MM.1S (cell line): ENCODE measurements around the gene GTF2F2.

Source experiments
- DNase-seq: peaks from one replicate; pipeline ENCODE4 v3.0.0-alpha.2; 2015
- H2AFZ ChIP-seq: fragments of 300-600 bp; sonication (generic); 2 replicates; pipeline ENCODE4 v1.6.0; 2016; ENCODE audit warnings: antibody characterized with exemption, low read length
- H3F3A ChIP-seq: fragments of 300-600 bp; sonication (generic); 2 replicates; pipeline ENCODE4 v1.6.1; 2016; ENCODE audit warnings: mild to moderate bottlenecking, antibody characterized with exemption, low read length, moderate library complexity, mixed read lengths; ENCODE audit not compliant: insufficient read depth
- H3K27ac ChIP-seq: fragments of 300-600 bp; sonication (generic); 2 replicates; pipeline ENCODE4 v1.5.1; 2016; ENCODE audit warnings: mild to moderate bottlenecking, low read length
- H3K27me3 ChIP-seq: fragments of 300-600 bp; sonication (generic); replicated peaks from 2 replicates; pipeline ENCODE4 v1.6.0; 2016; ENCODE audit warnings: low read length; ENCODE audit not compliant: insufficient read depth
- H3K36me3 ChIP-seq: fragments of 300-600 bp; sonication (generic); replicated peaks from 2 replicates; pipeline ENCODE4 v1.6.1; 2016; ENCODE audit warnings: mild to moderate bottlenecking, low read length, mixed read lengths; ENCODE audit not compliant: insufficient read depth
- H3K4me1 ChIP-seq: fragments of 300-600 bp; sonication (generic); 2 replicates; pipeline ENCODE4 v1.6.1; 2016; ENCODE audit warnings: low read length, mixed read lengths
- H3K4me2 ChIP-seq: fragments of 300-600 bp; sonication (generic); 2 replicates; pipeline ENCODE4 v1.6.0; 2016; ENCODE audit warnings: low read depth, low read length
- H3K4me3 ChIP-seq: fragments of 300-600 bp; sonication (generic); 2 replicates; pipeline ENCODE4 v1.5.1; 2016; ENCODE audit warnings: low read length, mixed read lengths
- H3K79me2 ChIP-seq: fragments of 300-600 bp; sonication (generic); 2 replicates; pipeline ENCODE4 v1.6.1; 2016; ENCODE audit warnings: mixed run types, low read length, mixed read lengths
- H3K9ac ChIP-seq: fragments of 300-600 bp; sonication (generic); 2 replicates; pipeline ENCODE4 v1.6.1; 2016; ENCODE audit warnings: low read length, mixed read lengths
- H3K9me2 ChIP-seq: fragments of 300-600 bp; sonication (generic); replicated peaks from 2 replicates; pipeline ENCODE4 v1.6.1; 2016; ENCODE audit warnings: mild to moderate bottlenecking, low read length, mixed read lengths; ENCODE audit not compliant: insufficient read depth
- H3K9me3 ChIP-seq: fragments of 300-600 bp; sonication (generic); replicated peaks from 2 replicates; pipeline ENCODE4 v1.6.1; 2016; ENCODE audit warnings: mild to moderate bottlenecking, low read length, mixed read lengths; ENCODE audit not compliant: insufficient read depth
- H4K20me1 ChIP-seq: fragments of 300-600 bp; sonication (generic); 2 replicates; pipeline ENCODE4 v1.6.1; 2016; ENCODE audit warnings: mild to moderate bottlenecking, low read length, moderate library complexity, mixed read lengths; ENCODE audit not compliant: insufficient read depth
- EZH2 ChIP-seq: fragments of 300-600 bp; sonication (generic); optimal IDR thresholded peaks from 2 replicates; pipeline ENCODE3; 2017; ENCODE audit warnings: low read depth, mild to moderate bottlenecking, antibody characterized with exemption, low read length, mixed read lengths
- EZH2phosphoT487 ChIP-seq: fragments of 300-600 bp; sonication (generic); IDR thresholded peaks from 2 replicates; pipeline ENCODE4 v1.6.1; 2018; ENCODE audit warnings: antibody characterized with exemption, low read length
- TF ChIP-seq, protein P1 (sequence below): fragments of 300-600 bp; sonication (generic); IDR thresholded peaks from 2 replicates; pipeline ENCODE4 v1.5.1; 2016; ENCODE audit warnings: antibody characterized with exemption, low read length, mixed read lengths

Gene GTF2F2

DNA sequence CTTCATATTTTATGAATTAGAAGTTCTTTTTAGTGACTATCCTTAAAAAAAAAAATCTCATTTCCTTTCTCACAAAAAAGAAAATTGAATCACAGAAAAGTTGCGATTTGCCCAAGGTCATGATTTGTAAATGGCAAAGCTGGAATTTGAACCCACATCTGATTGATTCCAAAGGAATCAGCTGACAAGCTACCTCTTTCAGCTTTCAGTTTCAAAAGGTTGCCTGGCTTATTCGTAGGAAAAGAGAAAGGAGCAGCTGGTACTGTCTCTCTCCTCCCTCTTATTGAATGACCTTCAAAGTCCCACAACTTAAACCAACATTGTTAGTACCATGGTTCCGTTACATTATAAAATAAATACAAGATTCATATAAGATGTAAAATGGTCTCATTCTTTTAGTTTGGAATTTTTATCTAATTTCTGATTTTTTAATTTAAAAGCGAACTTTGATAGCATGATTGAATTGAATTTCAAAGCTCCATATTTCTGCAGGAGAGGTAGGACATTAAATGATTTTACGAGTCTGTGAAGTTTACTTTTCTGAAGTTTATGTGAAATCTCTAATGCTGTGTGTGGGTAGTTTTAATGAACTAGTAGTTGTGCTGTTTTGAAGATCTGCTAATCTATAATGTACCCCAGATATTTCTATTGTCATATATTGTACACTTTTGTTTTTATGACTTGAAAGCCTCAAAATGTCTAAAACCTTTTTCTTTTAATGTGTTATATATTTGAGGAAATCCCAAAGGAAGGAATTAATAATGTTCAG is 99.0 kb downstream of the GTF2F2 start:
- no peak overlapping the region for H3K4me2 ChIP-seq
- H3F3A ChIP-seq: no peaks in the 10 kb centered on the region
- no peaks in the 10 kb centered on the region for H3K36me3 ChIP-seq
- no peak for DNase-seq
- no peaks in the 10 kb centered on the region for H3K9me2 ChIP-seq
- H3K27ac ChIP-seq: no peak overlapping the region
- H3K9me3 ChIP-seq: no peaks in the 10 kb centered on the region
- no peaks in the 10 kb centered on the region for H3K27me3 ChIP-seq
- no peaks in the 10 kb centered on the region for H3K79me2 ChIP-seq
- no peak overlapping the region for H2AFZ ChIP-seq
- 0 out of 2 replicates have a peak, but pooled peaks cover 5% of the 10 kb centered on the region for H3K4me1 ChIP-seq
- TF ChIP-seq EZH2 (no peak), EZH2phosphoT487 (no peak)
- TF ChIP-seq, protein P1, sequence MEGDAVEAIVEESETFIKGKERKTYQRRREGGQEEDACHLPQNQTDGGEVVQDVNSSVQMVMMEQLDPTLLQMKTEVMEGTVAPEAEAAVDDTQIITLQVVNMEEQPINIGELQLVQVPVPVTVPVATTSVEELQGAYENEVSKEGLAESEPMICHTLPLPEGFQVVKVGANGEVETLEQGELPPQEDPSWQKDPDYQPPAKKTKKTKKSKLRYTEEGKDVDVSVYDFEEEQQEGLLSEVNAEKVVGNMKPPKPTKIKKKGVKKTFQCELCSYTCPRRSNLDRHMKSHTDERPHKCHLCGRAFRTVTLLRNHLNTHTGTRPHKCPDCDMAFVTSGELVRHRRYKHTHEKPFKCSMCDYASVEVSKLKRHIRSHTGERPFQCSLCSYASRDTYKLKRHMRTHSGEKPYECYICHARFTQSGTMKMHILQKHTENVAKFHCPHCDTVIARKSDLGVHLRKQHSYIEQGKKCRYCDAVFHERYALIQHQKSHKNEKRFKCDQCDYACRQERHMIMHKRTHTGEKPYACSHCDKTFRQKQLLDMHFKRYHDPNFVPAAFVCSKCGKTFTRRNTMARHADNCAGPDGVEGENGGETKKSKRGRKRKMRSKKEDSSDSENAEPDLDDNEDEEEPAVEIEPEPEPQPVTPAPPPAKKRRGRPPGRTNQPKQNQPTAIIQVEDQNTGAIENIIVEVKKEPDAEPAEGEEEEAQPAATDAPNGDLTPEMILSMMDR: no peak
- H4K20me1 ChIP-seq: no peaks in the 10 kb centered on the region
- H3K4me3 ChIP-seq: no peak overlapping the region
- no peak overlapping the region for H3K9ac ChIP-seq

DNA sequence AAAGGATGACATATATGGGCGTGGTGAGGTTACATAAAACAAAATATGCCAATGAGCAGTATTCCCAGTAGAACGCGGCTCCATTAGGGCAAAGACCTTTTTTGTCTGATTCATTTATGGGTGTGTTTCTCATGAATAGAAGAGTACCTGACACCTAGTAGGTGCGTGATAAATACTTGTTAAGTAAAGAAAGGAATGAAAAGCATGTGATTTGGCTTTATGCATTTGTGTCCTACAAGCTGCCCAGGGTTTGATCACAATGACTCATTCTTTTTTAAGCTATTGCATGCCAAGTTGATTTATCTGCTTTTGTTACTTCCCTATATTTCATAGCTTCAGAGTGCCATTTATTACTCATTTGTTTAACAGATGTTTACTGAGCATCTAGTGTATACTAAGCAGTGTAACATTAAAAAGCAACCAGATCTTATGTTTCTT is 99.6 kb downstream of the GTF2F2 start:
- DNase-seq: no peak
- Histone ChIP-seq H3K27ac (no peak overlapping the region), H3K4me2 (no peak overlapping the region)

DNA sequence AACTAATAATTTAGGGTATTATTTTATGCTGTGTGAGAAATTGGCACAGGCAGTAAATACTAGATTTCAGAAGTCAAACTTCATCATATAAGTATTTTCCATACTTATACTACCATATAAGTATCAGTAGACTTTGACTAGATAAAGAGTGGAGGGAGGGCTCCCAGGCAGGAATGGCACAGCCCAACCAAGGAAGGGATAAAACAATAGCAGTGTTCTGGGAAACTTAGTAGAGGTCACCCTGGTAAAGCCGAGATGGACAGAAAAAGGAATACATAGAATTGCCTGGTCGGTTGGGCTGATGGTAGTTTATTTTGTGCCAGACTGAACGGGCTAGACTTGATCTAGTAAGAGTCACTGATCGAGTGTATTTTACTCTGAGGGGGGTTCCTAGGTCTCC is 100.1 kb downstream of the GTF2F2 start:
- Histone ChIP-seq H3K36me3 (no peaks in the 10 kb centered on the region), H3K4me3 (no peak overlapping the region), H3K9ac (no peak overlapping the region), H3K79me2 (no peaks in the 10 kb centered on the region), H3K9me2 (no peaks in the 10 kb centered on the region), H4K20me1 (no peaks in the 10 kb centered on the region), H3K27ac (no peak overlapping the region), H3K4me2 (no peak overlapping the region), H2AFZ (no peak overlapping the region), H3K27me3 (no peaks in the 10 kb centered on the region), H3K9me3 (no peaks in the 10 kb centered on the region), H3K4me1 (0 out of 2 replicates have a peak, but pooled peaks cover 5% of the 10 kb centered on the region), H3F3A (no peaks in the 10 kb centered on the region)
- no peak for TF ChIP-seq EZH2phosphoT487
- TF ChIP-seq, protein P1: no peak
- no peak for TF ChIP-seq EZH2
- DNase-seq: no peak

More for the DNA sequence above, 99.6 kb downstream of the GTF2F2 start:
- Histone ChIP-seq H3K9me2 (no peaks in the 10 kb centered on the region), H2AFZ (no peak overlapping the region), H3F3A (no peaks in the 10 kb centered on the region), H3K4me3 (no peak overlapping the region), H4K20me1 (no peaks in the 10 kb centered on the region), H3K79me2 (no peaks in the 10 kb centered on the region), H3K4me1 (0 out of 2 replicates have a peak, but pooled peaks cover 5% of the 10 kb centered on the region), H3K36me3 (no peaks in the 10 kb centered on the region), H3K9ac (no peak overlapping the region), H3K9me3 (no peaks in the 10 kb centered on the region), H3K27me3 (no peaks in the 10 kb centered on the region)
- TF ChIP-seq, protein P1: no peak
- TF ChIP-seq EZH2: no peak
- no peak for TF ChIP-seq EZH2phosphoT487
